Endothelial cell of umbilical vein (primary cell): ENCODE data around the gene LGALSL. TPM values are rescaled to one million over a fixed set of nuclear protein-coding genes. Genes with fewer than 3 reads are reported as not detected.

Experiments used
- BruUV-seq: library from RNA; stranded (reverse); fragments of 400-500 nt; replicated peaks from 2 replicates; lab custom pipeline; 2021; lab: Mats Ljungman, UMichigan
- CTCF ChIA-PET: fragments of 300-600, 350-600 bp; sonication (Branson Sonifier 250); formaldehyde crosslinking; loops from one replicate; lab custom pipeline; 2021; ENCODE audit warnings: antibody characterized with exemption, inconsistent platforms; lab: Charles Lee
- POLR2A ChIA-PET: fragments of 300-600, 350-600 bp; sonication (Branson Sonifier 250); formaldehyde crosslinking; loops from one replicate; lab custom pipeline; 2021; ENCODE audit warnings: antibody characterized with exemption, inconsistent platforms; lab: Charles Lee
- DNase-seq: peaks from one replicate; pipeline ENCODE4 v3.0.0-alpha.2; 2011; ENCODE audit warnings: low read depth, low spot score
- FAIRE-seq: peaks from 2 replicates; lab custom pipeline; 2011; peaks lifted over from hg19 to GRCh38; lab: Jason Lieb, UNC
- H2AFZ ChIP-seq: 2 replicates; pipeline ENCODE4 v1.6.0; 2012; ENCODE audit warnings: low read depth, low read length, control low read depth, inconsistent platforms
- H3K27ac ChIP-seq: 2 replicates; pipeline ENCODE4 v1.5.1; 2011; ENCODE audit warnings: low read depth, mild to moderate bottlenecking, control low read depth, low read length, moderate library complexity; ENCODE audit not compliant: insufficient read depth
- H3K27me3 ChIP-seq, 2 experiments: 2 replicates each; pipeline versions ENCODE4 v1.6.0 to v1.6.1; 2011; ENCODE audit warnings: low read length in 2 of 2, mixed read lengths in 1 of 2; ENCODE audit not compliant: control insufficient read depth in 2 of 2, insufficient read depth in 2 of 2
- H3K36me3 ChIP-seq, 2 experiments: 2 replicates in 1 of 2; 3 replicates in 1 of 2; pipeline ENCODE4 v1.5.1; 2011; ENCODE audit warnings: low read length in 2 of 2, mild to moderate bottlenecking in 1 of 2, moderate library complexity in 1 of 2; ENCODE audit not compliant: control insufficient read depth in 2 of 2, insufficient read depth in 2 of 2; ENCODE audit errors: extremely low read depth in 1 of 2
- H3K4me1 ChIP-seq: 3 replicates; pipeline ENCODE4 v1.5.1; 2011; ENCODE audit warnings: mild to moderate bottlenecking, low read length; ENCODE audit not compliant: control insufficient read depth, insufficient read depth; ENCODE audit errors: extremely low read depth
- H3K4me2 ChIP-seq: 2 replicates; pipeline ENCODE4 v1.6.1; 2011; ENCODE audit warnings: low read length, control low read depth, mixed read lengths; ENCODE audit not compliant: insufficient read depth
- H3K4me3 ChIP-seq, 3 experiments: fragments of 200-600 bp in 1 of 3; sonication (generic), shearing (Covaris generic) in 1 of 3; replicated peaks in 1 of 3; 2 replicates each; pipeline ENCODE4 v1.5.1; 2011 to 2016; ENCODE audit warnings: control low read depth in 3 of 3, low read length in 3 of 3, mild to moderate bottlenecking in 2 of 3, inconsistent platforms in 1 of 3, low read depth in 1 of 3, moderate library complexity in 1 of 3; ENCODE audit not compliant: insufficient read depth in 1 of 3
- H3K79me2 ChIP-seq: 2 replicates; pipeline ENCODE4 v1.6.0; 2012; ENCODE audit warnings: low read length, inconsistent platforms; ENCODE audit not compliant: control insufficient read depth, insufficient read depth
- H3K9ac ChIP-seq: replicated peaks from 2 replicates; pipeline ENCODE3; 2011; ENCODE audit warnings: low read length, control low read depth; ENCODE audit not compliant: insufficient read depth; ENCODE audit errors: extremely low read depth
- H3K9me1 ChIP-seq: replicated peaks from 3 replicates; pipeline ENCODE4 v1.6.0; 2011; ENCODE audit warnings: mild to moderate bottlenecking, low read length; ENCODE audit not compliant: control insufficient read depth, insufficient read depth; ENCODE audit errors: extremely low read depth
- H3K9me3 ChIP-seq: replicated peaks from 2 replicates; pipeline ENCODE4 v1.5.1; 2012; ENCODE audit warnings: low read length, inconsistent platforms; ENCODE audit not compliant: control insufficient read depth, insufficient read depth
- H4K20me1 ChIP-seq: replicated peaks from 2 replicates; pipeline ENCODE3; 2011; ENCODE audit warnings: mild to moderate bottlenecking, low read length; ENCODE audit not compliant: control insufficient read depth, insufficient read depth; ENCODE audit errors: extremely low read depth
- CTCF ChIP-seq, 2 donors: IDR thresholded peaks; 1 replicate in 1 of 2; 2 replicates in 1 of 2; pipeline ENCODE4 v1.5.1; 2011; ENCODE audit warnings: low read length in 2 of 2, mild to moderate bottlenecking in 2 of 2, moderate library complexity in 2 of 2, control low read depth in 1 of 2, inconsistent platforms in 1 of 2, low read depth in 1 of 2; ENCODE audit not compliant: insufficient read depth in 1 of 2; ENCODE audit errors: extremely low read depth in 1 of 2
- EZH2 ChIP-seq: IDR thresholded peaks from 2 replicates; pipeline ENCODE4 v1.6.1; 2012; ENCODE audit warnings: borderline replicate concordance, low read depth, mild to moderate bottlenecking, moderate library complexity, low read length, inconsistent platforms; ENCODE audit not compliant: severe bottlenecking
- FOS ChIP-seq: IDR thresholded peaks from 2 replicates; pipeline ENCODE4 v1.6.1; 2011; ENCODE audit warnings: mild to moderate bottlenecking, low read length, moderate library complexity, borderline replicate concordance; ENCODE audit not compliant: insufficient read depth
- GATA2 ChIP-seq: IDR thresholded peaks from 2 replicates; pipeline ENCODE4 v1.7.0; 2011; ENCODE audit warnings: low read depth, mild to moderate bottlenecking, moderate library complexity, mixed read lengths, low read length; ENCODE audit not compliant: insufficient read length, insufficient read depth
- JUN ChIP-seq: IDR thresholded peaks from 2 replicates; pipeline ENCODE4 v1.6.1; 2011; ENCODE audit warnings: borderline replicate concordance, low read depth; ENCODE audit not compliant: insufficient read length, insufficient read depth
- MAX ChIP-seq: IDR thresholded peaks from 2 replicates; pipeline ENCODE4 v1.6.1; 2011; ENCODE audit not compliant: insufficient read depth, insufficient read length
- MYC ChIP-seq: IDR thresholded peaks from one replicate; pipeline ENCODE4 v1.6.1; 2011; ENCODE audit warnings: mild to moderate bottlenecking, low read depth, low read length
- POLR2AphosphoS5 ChIP-seq: IDR thresholded peaks from 2 replicates; pipeline ENCODE4 v1.6.1; 2012; ENCODE audit warnings: low read depth, mild to moderate bottlenecking, control low read depth, low read length, moderate library complexity; ENCODE audit not compliant: insufficient read depth
- dilution Hi-C: fragments of 300-500 bp; cut with MboI; formaldehyde crosslinking; loops from one replicate; pipeline ENCODE4 v1.15.0; 2019; ENCODE audit warnings: low sequenced_read_pairs; ENCODE audit not compliant: extremely low pct_ligation_motif_present
- intact Hi-C: fragments of 100-400 bp; cut with micrococcal nuclease; formaldehyde crosslinking; loops from one replicate; pipeline ENCODE4 v1.10.0; 2022
- polyA plus RNA-seq, 4 experiments: library from polyadenylated mRNA; depleted of rRNA in 3 of 4; stranded (reverse) in 3 of 4; unstranded in 1 of 4; fragments of >200 nt; gene quantifications; 2 replicates each; pipeline versions ENCODE4 v1.2.1 to v1.2.3, GENCODE V29; 2011 to 2012; ENCODE audit warnings: missing spikeins in 1 of 4
- total RNA-seq: library from RNA; stranded (reverse); gene quantifications from 2 replicates; pipeline ENCODE4 v1.2.3, GENCODE V29; 2021

Gene LGALSL
- total and polyA plus RNA-seq, 2 donors (not counting 3 experiments of a cell fraction or from before 2014, with no cell fraction given) = 2.3 to 2.6 TPM

- TF ChIP-seq MAX (no peak), JUN (no peak), FOS (no peak), POLR2AphosphoS5 (no peak), CTCF (IDR thresholded peaks at IDR 0.05; ENCODE audit: extremely low read depth in 1 of 2, insufficient read depth in 1 of 2, low read depth in 1 of 2, low read length in 2 of 2) (no peak), EZH2 (no peak), MYC (no peak), GATA2 (no peak)
- Histone ChIP-seq H3K27ac (no peak overlapping the region), H3K9me1 (no peaks in the 10 kb centered on the region), H2AFZ (no peak overlapping the region), H3K27me3 (peaks cover 23 to 24% of the 10 kb centered on the region in 2 experiments), H4K20me1 (no peaks in the 10 kb centered on the region), H3K9ac (no peak overlapping the region), H3K4me2 (no peak overlapping the region), H3K4me3 (no peak overlapping the region), H3K9me3 (no peaks in the 10 kb centered on the region), H3K36me3 (no peaks in the 10 kb centered on the region), H3K4me1 (peaks cover 35% of the 10 kb centered on the region), H3K79me2 (no peaks in the 10 kb centered on the region)
- no TSS peak for BruUV-seq
- ChIA-PET POLR2A (no interaction called here), CTCF (no interaction called here)
- dilution Hi-C loops = no loop called here
- no peak for DNase-seq
- intact Hi-C loops = no loop called here
- FAIRE-seq = no peak
Observed at GRCh38 chr2:64406407-64406774, 47.6 kb upstream of the LGALSL start.
